ENCODE data around the gene MEF2C. TPM values are rescaled to one million over a fixed set of nuclear protein-coding genes. Genes with fewer than 3 reads are reported as not detected.
"Not testable (repeated sequence)": the region's sequence is repeated elsewhere in the genome, so short reads cannot be mapped to it uniquely, and the experiment has no call there.

The MEF2C gene
- polyA plus RNA-seq, 1 donor (not counting 4 experiments of a cell fraction or from before 2014, with no cell fraction given) = 0.10 TPM

- H3K79me2 ChIP-seq (ENCODE audit: control insufficient read depth, insufficient read depth, low read length) = no peaks in the 10 kb centered on the region
- no peaks in the 10 kb centered on the region for H3K9me1 ChIP-seq (ENCODE audit: control insufficient read depth, extremely low read depth, insufficient read depth, low read length)
- H3K4me1 ChIP-seq (ENCODE audit: control insufficient read depth, extremely low read depth, insufficient read depth, low read length) = no peaks in the 10 kb centered on the region
- no peaks in the 10 kb centered on the region for H3K36me3 ChIP-seq (ENCODE audit: control insufficient read depth in 2 of 2, extremely low read depth in 1 of 2, insufficient read depth in 2 of 2, low read length in 2 of 2)
- no peaks in the 10 kb centered on the region for H4K20me1 ChIP-seq (ENCODE audit: control insufficient read depth, extremely low read depth, insufficient read depth, low read length)
- DNase-seq (ENCODE audit: low read depth, low spot score) (no peak), FAIRE-seq (no peak)
- TF ChIP-seq EZH2 (IDR thresholded peaks at IDR 0.05; ENCODE audit: low read length) (no peak), CTCF (optimal IDR thresholded peaks at IDR 0.05 in 1 of 3, IDR thresholded peaks at IDR 0.05 in 1 of 3, conservative IDR thresholded peaks at IDR 0.05 in 1 of 3; ENCODE audit: extremely low read depth in 1 of 3, insufficient read depth in 2 of 3, low read length in 3 of 3) (no peak)
- no peak overlapping the region for H2AFZ ChIP-seq (ENCODE audit: control insufficient read depth, low read length)
- H3K27ac ChIP-seq (ENCODE audit: control insufficient read depth, insufficient read depth, low read length) = no peak overlapping the region
- H3K4me3 ChIP-seq (ENCODE audit: control insufficient read depth in 2 of 3, extremely low read depth in 1 of 3, insufficient read depth in 2 of 3, low read depth in 1 of 3, low read length in 3 of 3) = no peak overlapping the region
- H3K9me3 ChIP-seq (ENCODE audit: control insufficient read depth, low read depth, low read length) = no peaks in the 10 kb centered on the region
- H3K27me3 ChIP-seq (ENCODE audit: control insufficient read depth, extremely low read depth, insufficient read depth, low read length) = no peaks in the 10 kb centered on the region
- H3K4me2 ChIP-seq (ENCODE audit: control insufficient read depth, extremely low read depth, insufficient read depth, low read depth, low read length) = no peak overlapping the region
- H3K9ac ChIP-seq (ENCODE audit: control insufficient read depth, extremely low read depth, insufficient read depth, low read length) = no peak overlapping the region
- dilution Hi-C loops (cut with MboI; ENCODE audit: extremely low pct_ligation_motif_present, low sequenced_read_pairs) = no loop called here
Observed at GRCh38 chr5:88860501-88860900, 22.5 kb downstream of the MEF2C start.

GRCh38 chr5:88858392-88858791, 24.6 kb downstream of the MEF2C start:
- TF ChIP-seq CTCF (optimal IDR thresholded peaks at IDR 0.05 in 1 of 3, IDR thresholded peaks at IDR 0.05 in 1 of 3, conservative IDR thresholded peaks at IDR 0.05 in 1 of 3; ENCODE audit: extremely low read depth in 1 of 3, insufficient read depth in 2 of 3, low read length in 3 of 3) (no peak), EZH2 (IDR thresholded peaks at IDR 0.05; ENCODE audit: low read length) (no peak)
- Histone ChIP-seq H3K79me2 (ENCODE audit: control insufficient read depth, insufficient read depth, low read length) (no peaks in the 10 kb centered on the region), H3K27ac (ENCODE audit: control insufficient read depth, insufficient read depth, low read length) (no peak overlapping the region), H3K4me2 (ENCODE audit: control insufficient read depth, extremely low read depth, insufficient read depth, low read depth, low read length) (no peak overlapping the region), H4K20me1 (ENCODE audit: control insufficient read depth, extremely low read depth, insufficient read depth, low read length) (no peaks in the 10 kb centered on the region), H3K4me3 (ENCODE audit: control insufficient read depth in 2 of 3, extremely low read depth in 1 of 3, insufficient read depth in 2 of 3, low read depth in 1 of 3, low read length in 3 of 3) (no peak overlapping the region), H3K9me1 (ENCODE audit: control insufficient read depth, extremely low read depth, insufficient read depth, low read length) (no peaks in the 10 kb centered on the region), H3K9me3 (ENCODE audit: control insufficient read depth, low read depth, low read length) (no peaks in the 10 kb centered on the region), H3K27me3 (ENCODE audit: control insufficient read depth, extremely low read depth, insufficient read depth, low read length) (no peaks in the 10 kb centered on the region), H3K4me1 (ENCODE audit: control insufficient read depth, extremely low read depth, insufficient read depth, low read length) (no peaks in the 10 kb centered on the region), H2AFZ (ENCODE audit: control insufficient read depth, low read length) (no peak overlapping the region), H3K9ac (ENCODE audit: control insufficient read depth, extremely low read depth, insufficient read depth, low read length) (no peak overlapping the region), H3K36me3 (ENCODE audit: control insufficient read depth in 2 of 2, extremely low read depth in 1 of 2, insufficient read depth in 2 of 2, low read length in 2 of 2) (no peaks in the 10 kb centered on the region)
- no peak for FAIRE-seq
- dilution Hi-C loops (cut with MboI; ENCODE audit: extremely low pct_ligation_motif_present, low sequenced_read_pairs) = no loop called here
- no peak for DNase-seq (ENCODE audit: low read depth, low spot score)

- H3K27me3 ChIP-seq (ENCODE audit: control insufficient read depth, extremely low read depth, insufficient read depth, low read length); H3K79me2 ChIP-seq (ENCODE audit: control insufficient read depth, insufficient read depth, low read length); H3K4me1 ChIP-seq (ENCODE audit: control insufficient read depth, extremely low read depth, insufficient read depth, low read length); H3K9ac ChIP-seq (ENCODE audit: control insufficient read depth, extremely low read depth, insufficient read depth, low read length); H2AFZ ChIP-seq (ENCODE audit: control insufficient read depth, low read length); H4K20me1 ChIP-seq (ENCODE audit: control insufficient read depth, extremely low read depth, insufficient read depth, low read length); H3K36me3 ChIP-seq (ENCODE audit: control insufficient read depth in 2 of 2, extremely low read depth in 1 of 2, insufficient read depth in 2 of 2, low read length in 2 of 2); H3K9me3 ChIP-seq (ENCODE audit: control insufficient read depth, low read depth, low read length); H3K9me1 ChIP-seq (ENCODE audit: control insufficient read depth, extremely low read depth, insufficient read depth, low read length); DNase-seq (ENCODE audit: low read depth, low spot score); dilution Hi-C loops (cut with MboI; ENCODE audit: extremely low pct_ligation_motif_present, low sequenced_read_pairs); H3K27ac ChIP-seq (ENCODE audit: control insufficient read depth, insufficient read depth, low read length); H3K4me3 ChIP-seq (ENCODE audit: control insufficient read depth in 2 of 3, extremely low read depth in 1 of 3, insufficient read depth in 2 of 3, low read depth in 1 of 3, low read length in 3 of 3); H3K4me2 ChIP-seq (ENCODE audit: control insufficient read depth, extremely low read depth, insufficient read depth, low read depth, low read length); FAIRE-seq: not testable (repeated sequence)
Observed at GRCh38 chr5:88856381-88856780, 26.6 kb downstream of the MEF2C start.

Measured in keratinocyte (primary cell).